DMS 273 (cell line): ENCODE measurements around the gene LEKR1.
"Not testable (repeated sequence)": the region's sequence is repeated elsewhere in the genome, so short reads cannot be mapped to it uniquely, and the experiment has no call there.

Source experiments
- DNase-seq: peaks from one replicate; lab custom pipeline; 2025; ENCODE audit not compliant: unreplicated experiment; lab: John Stamatoyannopoulos, UW

Gene LEKR1

DNA sequence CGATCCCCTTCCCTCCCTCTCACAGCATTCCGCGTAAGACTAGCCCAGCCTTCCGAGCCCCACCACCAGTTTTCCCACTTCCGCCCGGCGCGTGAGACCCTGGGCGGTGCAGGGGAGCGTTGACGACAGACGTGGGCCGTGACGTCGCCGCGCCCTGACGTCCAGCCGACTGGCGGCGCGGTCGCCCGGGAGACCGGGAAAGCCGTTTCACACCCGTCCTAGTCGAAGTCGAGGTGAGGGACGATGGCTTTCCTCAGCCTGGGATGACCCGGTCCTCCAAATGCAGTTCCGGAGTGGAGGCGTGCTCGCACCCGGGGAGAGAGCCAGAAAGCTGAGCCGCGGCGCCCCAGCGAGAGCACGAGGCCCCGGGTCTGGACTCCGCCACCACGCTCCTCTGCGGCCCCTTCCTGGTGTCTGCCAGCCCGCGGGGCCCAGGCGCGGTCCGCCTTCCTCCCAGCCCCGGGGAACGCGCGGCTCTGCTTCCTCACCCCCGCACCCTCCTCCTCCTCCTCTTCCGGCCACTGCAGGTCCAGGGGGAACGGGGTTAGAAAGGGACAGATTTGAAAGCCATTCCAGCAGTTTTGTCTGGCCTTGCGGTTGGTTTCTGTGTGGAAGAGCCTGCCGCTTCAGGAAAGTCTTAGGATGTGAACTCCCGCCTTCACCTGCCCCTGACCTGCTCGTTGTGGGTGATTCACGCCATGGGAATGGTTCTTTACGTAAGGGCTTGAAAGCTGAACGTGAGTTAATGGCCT is at the start of gene LEKR1:
LEKR1 (plus strand) TSS at position 210 of the 752 bp plus-strand sequence. CDS start 2,977 bp downstream, outside the sequence.
- peak; percentile 93 for DNase-seq

DNA sequence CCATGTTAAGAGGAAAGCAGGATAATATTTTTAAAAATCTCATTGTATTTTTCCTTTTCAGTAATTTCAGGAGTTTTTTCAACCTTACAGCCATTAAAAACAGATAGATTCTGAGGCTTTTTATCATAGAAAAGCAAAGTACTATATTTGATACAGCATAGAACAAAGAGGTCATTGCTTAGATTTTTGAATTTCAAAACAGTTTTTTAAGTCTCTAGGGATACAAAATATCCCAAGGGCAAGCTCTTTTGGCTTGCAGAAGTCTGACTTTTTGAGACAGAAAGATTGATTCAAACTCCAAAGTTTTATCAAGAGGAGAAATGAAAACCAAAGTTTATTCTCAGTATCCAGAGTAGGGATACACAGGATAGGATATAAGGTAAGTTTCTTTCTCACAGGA is 49.3 kb upstream of the LEKR1 start:
- no peak for DNase-seq

DNA sequence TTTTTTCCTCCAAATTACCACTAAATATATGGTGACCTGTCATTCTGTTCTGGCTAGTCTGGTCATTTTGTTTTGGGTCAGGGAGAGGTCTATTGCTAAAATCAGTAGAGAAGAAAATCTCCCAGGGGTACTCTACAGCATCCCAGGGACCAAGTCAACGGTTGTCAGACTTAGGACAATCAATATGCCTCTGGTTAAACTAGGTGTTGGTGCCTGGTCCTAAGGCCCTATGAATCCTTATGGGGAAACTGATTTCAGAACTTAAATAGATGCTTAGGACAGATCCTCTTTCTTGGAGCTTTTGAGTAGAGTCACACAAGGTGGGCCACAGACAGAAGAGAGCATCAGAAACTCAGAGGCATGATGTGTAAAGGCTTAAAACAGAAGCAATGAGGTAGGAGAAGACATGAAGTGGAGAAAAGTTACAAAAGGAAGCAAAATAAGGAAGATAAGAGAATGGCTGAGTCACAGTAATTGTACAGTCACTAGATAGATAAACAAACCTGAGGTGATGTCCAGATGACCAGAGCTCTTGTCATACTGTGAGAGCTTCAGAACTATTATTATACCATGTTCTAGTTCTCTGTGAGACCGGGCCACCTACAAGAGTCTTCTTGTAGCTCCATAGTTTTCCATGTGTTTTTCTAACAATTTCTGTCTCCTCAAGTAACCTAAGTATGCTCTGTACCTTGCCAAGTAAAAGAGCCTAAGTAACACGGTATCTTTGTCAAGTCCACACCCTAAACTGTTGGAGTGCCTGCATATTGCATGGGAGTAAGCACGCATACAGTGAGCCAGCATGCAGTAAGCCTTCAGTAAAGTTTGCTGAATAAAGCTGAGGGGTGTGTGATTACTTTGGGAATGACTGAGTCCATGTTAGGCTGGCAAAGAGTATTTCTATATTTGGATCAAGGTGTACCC is 44.6 kb upstream of the LEKR1 start:
- no peak for DNase-seq

DNA sequence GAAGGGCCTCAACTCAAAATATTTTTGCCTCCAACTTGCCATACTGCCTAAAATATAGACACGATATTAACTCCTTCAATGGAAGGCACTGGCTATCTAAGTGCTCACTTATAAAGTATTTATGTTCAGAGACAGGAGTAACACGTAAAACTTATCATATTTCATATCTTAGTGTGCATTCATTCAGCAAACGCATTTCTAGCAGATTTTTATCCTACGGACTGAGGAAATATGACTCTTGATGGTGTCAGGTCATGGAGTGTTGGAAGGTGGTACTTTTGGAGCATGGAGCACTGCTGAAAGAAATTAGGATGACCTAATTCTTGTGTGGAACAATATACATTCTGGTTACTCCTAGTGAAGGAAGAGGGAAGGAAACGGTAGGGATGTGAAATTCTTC is 43.8 kb upstream of the LEKR1 start:
- DNase-seq = no peak

DNA sequence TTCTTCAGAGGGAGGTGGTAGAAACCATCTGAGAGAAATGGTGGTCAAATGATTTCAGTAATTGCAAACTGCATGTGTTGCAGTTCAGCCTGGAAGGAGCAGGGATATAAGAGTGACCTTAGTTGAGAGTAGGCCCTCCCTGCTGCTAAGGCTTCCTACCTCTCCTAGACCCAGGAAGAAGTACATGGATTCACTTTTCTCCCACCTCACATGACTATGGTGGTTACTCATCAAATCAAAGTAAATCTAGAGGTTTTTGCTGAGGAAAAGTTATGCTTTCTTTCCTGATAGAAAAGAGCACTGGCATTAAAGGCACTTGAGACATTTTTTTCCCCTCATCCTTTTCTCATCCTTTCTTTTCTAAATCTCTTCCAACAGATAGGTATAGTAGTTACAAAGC is 43.2 kb upstream of the LEKR1 start:
- DNase-seq = no peak

DNA sequence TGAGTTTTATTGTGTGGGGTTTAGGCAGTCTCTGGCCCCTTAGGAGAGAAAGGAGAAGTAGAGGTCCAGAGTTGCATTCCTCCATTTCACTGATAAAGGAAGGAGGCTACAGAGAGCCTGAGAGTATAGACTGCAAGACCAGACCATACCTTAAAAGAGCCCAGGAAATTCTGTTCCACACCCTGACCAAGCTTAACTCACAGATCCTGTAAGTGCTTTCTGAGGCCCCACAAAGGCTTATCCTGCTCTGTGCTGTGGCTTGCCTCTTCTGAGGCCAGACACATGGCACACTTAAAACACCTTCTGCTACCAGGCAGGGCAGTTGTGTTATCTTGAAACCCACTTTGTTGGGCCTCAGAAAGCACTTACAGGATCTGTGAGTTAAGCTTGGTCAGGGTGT is 39.2 kb upstream of the LEKR1 start:
- DNase-seq = no peak

DNA sequence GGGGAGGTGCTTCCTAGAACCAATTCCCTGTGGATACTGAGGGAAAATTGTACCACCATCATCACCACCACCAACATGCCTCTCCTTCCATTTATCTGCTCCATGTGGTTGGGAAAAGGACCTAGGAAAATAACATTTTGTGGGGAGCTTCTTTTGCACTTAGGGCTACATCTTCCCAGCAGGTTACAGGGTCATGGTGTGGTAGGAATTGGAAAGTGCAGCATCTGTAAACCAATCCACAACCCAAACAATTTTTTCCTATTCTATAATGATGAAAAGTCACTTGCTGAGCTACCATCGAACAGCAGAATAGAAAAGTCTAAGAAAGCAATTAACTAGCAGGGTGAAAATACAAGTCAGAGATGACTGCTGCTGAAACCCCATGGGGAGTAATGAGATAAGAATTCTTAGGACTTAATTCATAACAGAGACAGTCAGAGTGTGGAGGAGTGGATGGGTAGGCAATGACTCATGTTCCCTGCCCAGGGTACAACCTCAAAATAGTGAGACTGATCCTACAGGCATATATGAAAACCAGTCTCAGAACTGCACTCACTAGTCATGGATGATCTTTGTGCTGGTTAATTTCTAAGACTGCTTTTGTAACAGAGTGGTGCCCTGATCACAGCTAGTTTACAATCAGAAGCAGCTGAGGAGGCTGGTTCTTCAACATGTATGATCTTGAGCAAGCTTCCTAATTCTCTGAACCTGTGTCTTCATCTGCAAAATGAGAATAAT is 38.1 kb upstream of the LEKR1 start:
- DNase-seq = no peak

DNA sequence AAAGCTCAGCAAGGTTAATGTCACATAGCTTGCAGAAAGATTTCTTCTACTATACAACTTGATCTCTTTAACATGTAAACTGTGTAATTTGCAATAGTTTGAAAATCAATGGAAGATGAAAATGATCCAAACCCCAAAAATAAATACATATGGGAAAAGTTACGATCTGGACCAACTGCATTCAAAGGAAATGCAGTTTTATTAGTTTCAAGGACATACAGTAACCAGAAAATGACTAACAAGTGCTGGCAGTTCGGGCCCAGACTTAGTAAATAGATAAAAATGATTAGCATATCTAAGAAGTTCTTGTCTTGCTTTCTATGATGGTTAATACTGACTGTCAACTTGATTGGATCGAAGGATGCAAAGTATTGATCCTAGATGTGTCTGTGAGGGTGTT is 37.3 kb upstream of the LEKR1 start:
- no peak for DNase-seq

DNA sequence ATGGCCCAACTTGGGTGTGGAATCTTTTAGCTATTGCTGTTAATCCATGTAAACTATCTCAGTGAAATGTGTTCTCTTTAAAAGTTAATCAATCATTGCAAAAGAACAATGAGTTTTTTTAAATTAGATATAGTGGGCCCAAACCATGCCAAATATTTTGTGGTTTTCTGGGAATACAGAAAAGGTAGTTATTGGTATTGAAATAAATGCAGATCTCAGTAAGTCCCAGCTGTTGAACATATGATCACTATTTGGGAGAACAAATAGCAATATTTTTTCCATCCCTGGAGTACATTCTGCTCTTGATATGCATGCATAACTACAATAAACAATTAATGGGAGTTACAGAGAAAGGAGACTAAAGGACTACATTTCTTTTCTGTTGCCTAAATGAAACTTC is 36.0 kb upstream of the LEKR1 start:
- no peak for DNase-seq

DNA sequence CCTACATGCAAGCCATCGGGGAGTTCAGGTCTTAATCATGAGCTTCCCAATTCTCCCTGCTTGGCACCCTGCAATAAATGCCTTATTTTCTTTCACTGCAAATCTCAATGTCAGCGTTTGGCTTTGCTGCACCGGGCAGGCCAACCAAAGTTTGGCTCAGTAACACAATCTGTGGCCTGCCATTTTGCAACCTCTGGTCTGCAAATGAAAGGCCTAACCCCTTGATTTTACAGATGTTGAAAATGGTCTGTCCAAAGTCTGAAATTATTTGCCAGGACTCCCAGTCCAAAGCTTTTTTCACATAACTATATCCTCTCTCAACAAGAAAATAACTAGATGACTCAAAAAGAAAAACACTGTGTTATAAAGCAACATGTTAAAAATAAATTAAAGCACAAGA is 34.0 kb upstream of the LEKR1 start:
- no peak for DNase-seq

DNA sequence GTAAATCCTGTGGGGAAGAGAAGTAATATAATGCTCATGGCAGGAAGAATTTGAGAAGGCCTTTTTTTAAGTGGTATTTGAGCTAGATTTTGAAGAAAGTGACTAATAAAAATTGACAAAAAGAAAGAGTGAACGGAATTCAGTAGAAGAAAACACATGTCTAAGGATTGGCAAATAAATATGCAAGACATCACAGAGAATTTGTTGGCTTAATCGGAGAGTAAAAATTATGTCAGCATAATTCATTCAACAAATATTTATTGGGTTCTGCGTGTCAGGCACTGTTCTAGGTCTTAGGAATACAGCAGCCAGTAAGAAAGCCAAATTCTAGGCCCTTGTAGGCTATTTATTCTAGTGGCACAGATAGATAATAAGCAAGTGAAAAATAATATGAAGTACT is 33.6 kb upstream of the LEKR1 start:
- DNase-seq = no peak

DNA sequence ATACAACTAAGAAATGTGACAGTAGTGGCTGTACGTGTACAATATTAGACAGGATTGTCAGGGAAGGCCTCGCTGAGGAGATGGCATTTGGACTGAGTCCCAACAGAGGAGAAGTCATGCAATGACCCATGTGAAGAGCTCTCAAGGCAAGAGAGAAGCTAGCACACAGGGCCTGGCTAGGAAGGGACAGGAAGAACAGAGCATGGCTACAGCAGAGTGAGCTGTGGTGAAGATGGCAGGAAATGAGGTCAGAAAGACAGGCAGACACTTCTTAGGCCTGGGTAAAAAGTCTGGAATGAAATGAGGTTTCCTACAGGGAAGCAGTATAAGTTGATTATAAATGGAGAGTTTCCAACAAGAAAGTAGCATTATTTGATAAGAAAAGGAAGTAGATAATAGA is 33.2 kb upstream of the LEKR1 start:
- no peak for DNase-seq

DNA sequence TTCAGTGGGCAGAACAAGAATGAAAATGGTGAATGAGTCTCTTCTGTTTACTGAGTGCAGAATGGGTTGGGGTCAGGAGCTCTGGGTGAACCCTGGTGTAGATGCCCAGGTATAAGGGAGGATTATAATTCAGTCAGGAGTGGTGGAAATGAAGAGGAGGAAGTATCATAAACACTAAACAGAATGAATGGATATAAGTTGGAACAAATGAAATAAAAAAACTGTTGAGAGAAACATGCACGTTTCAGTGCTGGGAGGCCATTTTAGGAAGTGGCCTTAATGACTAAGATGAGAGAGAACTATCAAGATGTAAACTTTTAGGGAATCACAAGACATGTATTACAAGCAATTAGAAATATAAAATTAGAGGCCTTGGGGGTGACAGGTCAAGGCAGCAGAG is 32.8 kb upstream of the LEKR1 start:
- DNase-seq = no peak

DNA sequence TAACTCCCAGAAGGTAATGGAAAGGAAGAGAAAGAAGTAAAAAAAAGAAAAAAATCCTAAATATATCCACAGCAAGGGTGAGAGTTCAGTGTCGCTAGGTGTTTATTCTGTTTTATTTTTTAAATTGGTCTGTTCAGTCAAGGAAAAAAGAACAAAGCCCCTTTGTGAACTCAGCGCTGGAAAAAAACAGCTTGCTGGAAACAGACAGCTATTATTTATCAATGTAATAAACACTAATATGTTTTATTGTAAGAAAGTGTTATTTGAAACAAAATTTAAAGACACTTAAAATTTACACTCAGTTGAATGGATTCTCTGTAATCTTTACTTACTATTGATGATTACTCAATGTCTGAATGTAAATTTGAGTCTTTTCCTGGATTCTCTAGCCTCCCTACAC is 32.3 kb upstream of the LEKR1 start:
- DNase-seq = no peak

DNA sequence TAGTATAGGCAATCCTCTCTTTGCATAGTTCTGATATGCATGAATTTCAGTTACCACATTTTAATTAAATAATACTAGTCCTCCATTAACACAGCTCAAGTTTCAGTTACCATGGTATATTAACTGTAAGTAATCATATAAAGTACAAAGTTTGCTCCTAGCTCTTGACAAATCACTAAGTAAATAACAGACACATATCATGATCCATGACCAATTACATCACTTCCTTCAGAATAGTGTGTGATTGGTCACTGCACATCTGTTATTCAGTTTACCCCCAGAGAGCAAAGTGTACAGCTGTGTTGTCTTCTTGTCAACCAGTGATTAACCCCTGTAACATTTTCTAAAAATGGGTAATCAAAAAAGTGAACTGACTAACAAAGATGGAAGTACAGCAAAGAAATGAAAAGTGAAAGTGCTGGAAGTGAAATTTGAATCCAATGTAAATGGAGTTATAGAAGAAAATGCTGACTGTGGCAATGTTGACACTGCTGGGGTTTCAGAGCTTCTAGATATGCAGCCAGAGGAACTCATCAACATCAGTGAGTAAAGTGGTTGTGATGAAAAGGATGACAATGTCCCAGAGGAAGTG is 30.2 kb upstream of the LEKR1 start:
- no peak for DNase-seq

DNA sequence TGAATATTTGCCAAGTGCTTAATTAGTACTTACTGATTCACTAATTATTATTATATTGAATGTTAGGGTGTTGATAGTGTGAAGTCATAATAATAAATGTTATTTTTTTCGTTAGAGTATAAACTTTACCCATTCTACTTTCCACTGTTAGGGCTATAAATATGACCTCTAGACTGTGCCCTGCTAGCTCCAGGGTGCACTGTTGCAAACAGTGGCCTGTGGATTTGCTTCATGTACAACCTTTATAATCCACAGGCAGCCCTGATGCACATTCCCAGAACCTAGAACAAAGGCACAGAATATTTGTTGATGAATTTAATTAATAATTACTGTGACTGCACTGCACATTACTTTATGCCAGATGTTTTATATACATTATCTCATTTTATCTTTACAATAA is 28.8 kb upstream of the LEKR1 start:
- no peak for DNase-seq

DNA sequence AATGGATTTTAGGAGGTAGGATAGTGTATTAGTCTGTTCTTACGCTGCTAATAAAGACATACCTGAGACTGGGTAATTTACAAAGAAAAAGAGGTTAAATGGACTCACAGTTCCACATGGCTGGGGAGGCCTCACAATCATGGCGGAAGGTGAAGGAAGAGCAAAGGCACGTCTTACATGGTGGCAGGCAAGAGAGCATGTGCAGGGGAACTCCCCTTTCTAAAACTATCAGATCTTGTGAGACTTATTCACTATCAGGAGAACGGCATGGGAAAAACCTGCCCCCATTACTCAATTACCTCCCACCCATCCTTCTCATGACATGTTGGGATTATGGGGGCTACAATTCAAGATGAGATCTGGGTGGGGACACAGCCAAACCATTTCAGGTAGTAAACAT is 25.9 kb upstream of the LEKR1 start:
- DNase-seq = not testable (repeated sequence)

DNA sequence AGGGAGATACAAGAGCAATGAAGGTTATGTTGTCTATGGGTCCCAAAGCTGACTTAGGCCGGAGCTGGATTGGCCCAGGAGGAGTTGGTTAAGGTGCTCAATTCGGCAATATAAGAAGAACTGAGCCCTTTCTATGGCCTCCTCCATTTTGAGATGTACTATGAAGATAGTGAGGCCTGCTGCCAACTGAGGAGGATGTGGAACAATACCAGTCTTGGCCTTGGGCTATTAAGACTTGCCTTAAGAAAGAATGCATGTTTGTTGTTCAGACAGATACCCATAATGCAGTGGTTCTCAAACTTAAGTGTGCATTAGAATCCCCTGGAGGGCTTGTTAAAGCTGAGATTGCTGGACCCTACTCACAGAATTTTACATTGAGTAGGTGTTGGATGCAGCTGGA is 24.4 kb upstream of the LEKR1 start:
- DNase-seq = no peak

DNA sequence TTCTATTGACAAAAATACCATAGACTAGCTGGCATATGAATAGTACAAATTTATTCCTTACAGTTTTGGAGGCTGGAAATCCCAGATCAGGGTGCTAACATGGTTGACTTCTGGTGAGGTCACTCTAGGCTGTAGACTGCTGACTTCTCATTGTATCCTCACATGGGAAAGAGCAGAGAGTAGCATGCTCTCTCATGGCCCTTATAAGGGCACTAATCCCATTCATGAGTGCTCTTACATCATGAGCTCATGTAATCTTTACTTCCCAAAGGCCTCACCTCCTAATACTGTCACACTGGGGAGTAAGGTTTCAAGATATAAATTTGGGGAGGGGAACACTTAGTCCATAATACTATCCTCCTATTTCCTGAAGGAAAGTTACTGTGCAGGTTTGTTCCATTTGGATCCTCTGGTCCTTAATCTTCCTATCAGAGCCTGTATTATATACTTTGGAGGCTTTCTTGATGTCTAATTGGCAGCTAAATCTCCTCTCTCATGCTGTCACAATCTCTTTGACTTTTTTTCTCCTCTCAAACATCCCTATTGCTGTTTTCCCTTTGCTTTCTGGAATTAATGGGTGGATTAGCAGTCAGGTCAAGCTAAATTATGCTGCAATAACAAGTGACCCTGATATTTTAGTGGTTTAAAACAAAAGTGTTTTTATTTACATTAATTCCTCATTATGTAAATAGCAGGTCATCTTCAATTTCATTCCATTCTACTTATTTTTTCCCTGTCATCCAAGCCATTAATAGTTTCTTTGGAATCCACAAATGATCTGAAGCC is 23.1 kb upstream of the LEKR1 start:
- no peak for DNase-seq

DNA sequence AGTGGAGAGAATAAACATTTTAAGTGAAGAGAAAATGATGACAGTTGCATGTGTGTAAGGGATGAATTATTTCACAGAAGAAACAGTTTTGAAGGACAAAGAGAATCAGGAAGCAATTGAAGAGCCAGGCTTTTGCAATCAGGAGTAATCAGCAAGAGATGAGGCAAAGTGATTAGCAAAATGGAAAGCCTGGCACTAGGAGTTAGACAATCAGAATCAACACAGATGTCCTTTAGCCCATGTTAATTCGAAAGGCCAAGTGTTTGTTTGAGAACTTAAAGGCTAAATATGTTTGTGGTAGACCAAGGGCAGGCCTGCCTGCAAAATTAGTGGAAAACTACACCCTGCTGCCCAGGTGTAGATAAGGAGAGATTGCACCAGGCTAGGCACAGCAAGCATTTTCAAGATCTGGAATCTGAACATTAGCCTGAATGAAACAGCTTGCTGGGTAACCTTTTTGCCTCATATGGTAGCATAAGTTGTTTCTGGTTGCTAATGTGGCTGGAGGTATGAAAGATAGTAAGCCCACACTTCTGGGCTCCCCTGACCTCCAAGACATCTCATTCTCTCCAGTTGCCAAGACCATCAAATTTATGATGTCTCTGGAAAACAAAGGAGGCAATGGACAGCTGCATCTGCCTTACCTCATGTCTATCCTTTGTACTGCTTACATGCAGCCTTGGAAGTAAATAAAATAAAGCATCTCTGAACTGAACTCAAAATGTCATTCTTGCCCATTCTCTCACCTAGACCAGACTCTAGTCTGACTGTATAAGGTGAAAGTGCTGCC is 22.0 kb upstream of the LEKR1 start:
- no peak for DNase-seq
